ENCODE data around the gene RRP8. TPM values are rescaled to one million over a fixed set of nuclear protein-coding genes. Genes with fewer than 3 reads are reported as not detected.

RRP8 gene
- total and polyA plus RNA-seq, 9 of the 15 experiments (the other 6 are each of a cell fraction or from before 2014, with no cell fraction given) = 5.7 to 47.3 (median 32.6) TPM

DNA sequence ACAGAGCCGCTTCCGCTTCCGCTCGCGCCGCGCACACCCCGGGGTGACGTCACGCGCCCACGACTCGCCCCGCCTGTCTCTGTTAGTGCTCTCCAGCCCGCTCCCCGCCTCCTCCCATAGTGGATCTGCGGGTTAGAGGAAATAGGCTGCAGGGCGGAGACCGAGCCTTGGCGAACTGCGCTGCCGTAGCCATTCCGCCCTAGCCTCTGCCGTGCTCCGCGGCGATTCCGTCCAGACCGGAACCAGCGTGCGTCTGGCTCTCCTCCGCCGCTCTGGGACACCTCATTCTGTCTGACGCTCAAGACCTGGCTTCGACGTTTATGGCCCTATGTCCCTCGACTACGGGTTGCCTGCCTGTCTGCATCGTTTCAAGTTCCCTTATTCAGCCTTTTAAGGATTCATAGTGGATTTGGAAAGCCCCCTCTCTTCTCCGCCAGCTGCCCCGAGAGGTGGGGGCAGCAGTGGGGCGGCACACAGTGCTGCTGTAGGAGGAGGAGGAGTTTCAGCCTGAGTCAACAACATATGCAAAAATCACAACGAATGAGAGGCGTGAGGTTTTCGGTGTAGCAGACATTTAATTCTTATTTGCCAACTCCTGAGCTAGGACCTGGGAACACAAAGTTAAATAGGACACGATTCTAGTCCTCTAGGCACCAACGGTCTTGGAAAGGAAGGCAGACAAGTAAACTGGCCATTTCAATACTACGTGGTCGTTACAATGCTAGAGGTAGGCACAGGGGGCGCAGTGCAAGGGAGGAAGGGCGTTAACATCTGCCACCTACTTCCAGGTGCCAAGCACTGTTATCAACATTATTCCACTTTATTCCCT is 9.0 kb upstream of the RRP8 start, which contains the start of gene TAF10 (continued):
- TF ChIP-seq, protein P1, sequence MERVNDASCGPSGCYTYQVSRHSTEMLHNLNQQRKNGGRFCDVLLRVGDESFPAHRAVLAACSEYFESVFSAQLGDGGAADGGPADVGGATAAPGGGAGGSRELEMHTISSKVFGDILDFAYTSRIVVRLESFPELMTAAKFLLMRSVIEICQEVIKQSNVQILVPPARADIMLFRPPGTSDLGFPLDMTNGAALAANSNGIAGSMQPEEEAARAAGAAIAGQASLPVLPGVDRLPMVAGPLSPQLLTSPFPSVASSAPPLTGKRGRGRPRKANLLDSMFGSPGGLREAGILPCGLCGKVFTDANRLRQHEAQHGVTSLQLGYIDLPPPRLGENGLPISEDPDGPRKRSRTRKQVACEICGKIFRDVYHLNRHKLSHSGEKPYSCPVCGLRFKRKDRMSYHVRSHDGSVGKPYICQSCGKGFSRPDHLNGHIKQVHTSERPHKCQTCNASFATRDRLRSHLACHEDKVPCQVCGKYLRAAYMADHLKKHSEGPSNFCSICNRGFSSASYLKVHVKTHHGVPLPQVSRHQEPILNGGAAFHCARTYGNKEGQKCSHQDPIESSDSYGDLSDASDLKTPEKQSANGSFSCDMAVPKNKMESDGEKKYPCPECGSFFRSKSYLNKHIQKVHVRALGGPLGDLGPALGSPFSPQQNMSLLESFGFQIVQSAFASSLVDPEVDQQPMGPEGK (CRISPR knock-in tag; IDR thresholded peaks at IDR 0.05; ENCODE audit: borderline replicate concordance) = no peak
- TF ChIP-seq NFIC (IDR thresholded peaks at IDR 0.05) (peak; percentile 26; the same call in 1 of the 2 replicates), ZNF830 (CRISPR knock-in tag; IDR thresholded peaks at IDR 0.05) (peak; percentile 72; the same call in 1 of the 2 replicates), HNRNPLL (IDR thresholded peaks at IDR 0.05; ENCODE audit: low read depth, low read length, poor library complexity, severe bottlenecking) (peak; percentile 99)
- TF ChIP-seq, protein P2, sequence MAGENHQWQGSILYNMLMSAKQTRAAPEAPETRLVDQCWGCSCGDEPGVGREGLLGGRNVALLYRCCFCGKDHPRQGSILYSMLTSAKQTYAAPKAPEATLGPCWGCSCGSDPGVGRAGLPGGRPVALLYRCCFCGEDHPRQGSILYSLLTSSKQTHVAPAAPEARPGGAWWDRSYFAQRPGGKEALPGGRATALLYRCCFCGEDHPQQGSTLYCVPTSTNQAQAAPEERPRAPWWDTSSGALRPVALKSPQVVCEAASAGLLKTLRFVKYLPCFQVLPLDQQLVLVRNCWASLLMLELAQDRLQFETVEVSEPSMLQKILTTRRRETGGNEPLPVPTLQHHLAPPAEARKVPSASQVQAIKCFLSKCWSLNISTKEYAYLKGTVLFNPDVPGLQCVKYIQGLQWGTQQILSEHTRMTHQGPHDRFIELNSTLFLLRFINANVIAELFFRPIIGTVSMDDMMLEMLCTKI (IDR thresholded peaks at IDR 0.05; ENCODE audit: partially characterized antibody) = no peak
- TF ChIP-seq, protein P3, sequence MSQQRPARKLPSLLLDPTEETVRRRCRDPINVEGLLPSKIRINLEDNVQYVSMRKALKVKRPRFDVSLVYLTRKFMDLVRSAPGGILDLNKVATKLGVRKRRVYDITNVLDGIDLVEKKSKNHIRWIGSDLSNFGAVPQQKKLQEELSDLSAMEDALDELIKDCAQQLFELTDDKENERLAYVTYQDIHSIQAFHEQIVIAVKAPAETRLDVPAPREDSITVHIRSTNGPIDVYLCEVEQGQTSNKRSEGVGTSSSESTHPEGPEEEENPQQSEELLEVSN (IDR thresholded peaks at IDR 0.05; ENCODE audit: borderline replicate concordance in 1 of 2, extremely low read depth in 1 of 2, insufficient read depth in 1 of 2, insufficient read length in 1 of 2, low read depth in 1 of 2, low read length in 1 of 2, poor library complexity in 1 of 2, severe bottlenecking in 1 of 2) = peak; percentile 66 to 68
- TF ChIP-seq, protein P4, sequence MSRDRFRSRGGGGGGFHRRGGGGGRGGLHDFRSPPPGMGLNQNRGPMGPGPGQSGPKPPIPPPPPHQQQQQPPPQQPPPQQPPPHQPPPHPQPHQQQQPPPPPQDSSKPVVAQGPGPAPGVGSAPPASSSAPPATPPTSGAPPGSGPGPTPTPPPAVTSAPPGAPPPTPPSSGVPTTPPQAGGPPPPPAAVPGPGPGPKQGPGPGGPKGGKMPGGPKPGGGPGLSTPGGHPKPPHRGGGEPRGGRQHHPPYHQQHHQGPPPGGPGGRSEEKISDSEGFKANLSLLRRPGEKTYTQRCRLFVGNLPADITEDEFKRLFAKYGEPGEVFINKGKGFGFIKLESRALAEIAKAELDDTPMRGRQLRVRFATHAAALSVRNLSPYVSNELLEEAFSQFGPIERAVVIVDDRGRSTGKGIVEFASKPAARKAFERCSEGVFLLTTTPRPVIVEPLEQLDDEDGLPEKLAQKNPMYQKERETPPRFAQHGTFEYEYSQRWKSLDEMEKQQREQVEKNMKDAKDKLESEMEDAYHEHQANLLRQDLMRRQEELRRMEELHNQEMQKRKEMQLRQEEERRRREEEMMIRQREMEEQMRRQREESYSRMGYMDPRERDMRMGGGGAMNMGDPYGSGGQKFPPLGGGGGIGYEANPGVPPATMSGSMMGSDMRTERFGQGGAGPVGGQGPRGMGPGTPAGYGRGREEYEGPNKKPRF (IDR thresholded peaks at IDR 0.05; ENCODE audit: low read depth, low read length) = no peak
- TF ChIP-seq, protein P5, sequence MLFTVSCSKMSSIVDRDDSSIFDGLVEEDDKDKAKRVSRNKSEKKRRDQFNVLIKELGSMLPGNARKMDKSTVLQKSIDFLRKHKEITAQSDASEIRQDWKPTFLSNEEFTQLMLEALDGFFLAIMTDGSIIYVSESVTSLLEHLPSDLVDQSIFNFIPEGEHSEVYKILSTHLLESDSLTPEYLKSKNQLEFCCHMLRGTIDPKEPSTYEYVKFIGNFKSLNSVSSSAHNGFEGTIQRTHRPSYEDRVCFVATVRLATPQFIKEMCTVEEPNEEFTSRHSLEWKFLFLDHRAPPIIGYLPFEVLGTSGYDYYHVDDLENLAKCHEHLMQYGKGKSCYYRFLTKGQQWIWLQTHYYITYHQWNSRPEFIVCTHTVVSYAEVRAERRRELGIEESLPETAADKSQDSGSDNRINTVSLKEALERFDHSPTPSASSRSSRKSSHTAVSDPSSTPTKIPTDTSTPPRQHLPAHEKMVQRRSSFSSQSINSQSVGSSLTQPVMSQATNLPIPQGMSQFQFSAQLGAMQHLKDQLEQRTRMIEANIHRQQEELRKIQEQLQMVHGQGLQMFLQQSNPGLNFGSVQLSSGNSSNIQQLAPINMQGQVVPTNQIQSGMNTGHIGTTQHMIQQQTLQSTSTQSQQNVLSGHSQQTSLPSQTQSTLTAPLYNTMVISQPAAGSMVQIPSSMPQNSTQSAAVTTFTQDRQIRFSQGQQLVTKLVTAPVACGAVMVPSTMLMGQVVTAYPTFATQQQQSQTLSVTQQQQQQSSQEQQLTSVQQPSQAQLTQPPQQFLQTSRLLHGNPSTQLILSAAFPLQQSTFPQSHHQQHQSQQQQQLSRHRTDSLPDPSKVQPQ (CRISPR knock-in tag; IDR thresholded peaks at IDR 0.05; ENCODE audit: borderline replicate concordance) = no peak
- TF ChIP-seq, protein P6, sequence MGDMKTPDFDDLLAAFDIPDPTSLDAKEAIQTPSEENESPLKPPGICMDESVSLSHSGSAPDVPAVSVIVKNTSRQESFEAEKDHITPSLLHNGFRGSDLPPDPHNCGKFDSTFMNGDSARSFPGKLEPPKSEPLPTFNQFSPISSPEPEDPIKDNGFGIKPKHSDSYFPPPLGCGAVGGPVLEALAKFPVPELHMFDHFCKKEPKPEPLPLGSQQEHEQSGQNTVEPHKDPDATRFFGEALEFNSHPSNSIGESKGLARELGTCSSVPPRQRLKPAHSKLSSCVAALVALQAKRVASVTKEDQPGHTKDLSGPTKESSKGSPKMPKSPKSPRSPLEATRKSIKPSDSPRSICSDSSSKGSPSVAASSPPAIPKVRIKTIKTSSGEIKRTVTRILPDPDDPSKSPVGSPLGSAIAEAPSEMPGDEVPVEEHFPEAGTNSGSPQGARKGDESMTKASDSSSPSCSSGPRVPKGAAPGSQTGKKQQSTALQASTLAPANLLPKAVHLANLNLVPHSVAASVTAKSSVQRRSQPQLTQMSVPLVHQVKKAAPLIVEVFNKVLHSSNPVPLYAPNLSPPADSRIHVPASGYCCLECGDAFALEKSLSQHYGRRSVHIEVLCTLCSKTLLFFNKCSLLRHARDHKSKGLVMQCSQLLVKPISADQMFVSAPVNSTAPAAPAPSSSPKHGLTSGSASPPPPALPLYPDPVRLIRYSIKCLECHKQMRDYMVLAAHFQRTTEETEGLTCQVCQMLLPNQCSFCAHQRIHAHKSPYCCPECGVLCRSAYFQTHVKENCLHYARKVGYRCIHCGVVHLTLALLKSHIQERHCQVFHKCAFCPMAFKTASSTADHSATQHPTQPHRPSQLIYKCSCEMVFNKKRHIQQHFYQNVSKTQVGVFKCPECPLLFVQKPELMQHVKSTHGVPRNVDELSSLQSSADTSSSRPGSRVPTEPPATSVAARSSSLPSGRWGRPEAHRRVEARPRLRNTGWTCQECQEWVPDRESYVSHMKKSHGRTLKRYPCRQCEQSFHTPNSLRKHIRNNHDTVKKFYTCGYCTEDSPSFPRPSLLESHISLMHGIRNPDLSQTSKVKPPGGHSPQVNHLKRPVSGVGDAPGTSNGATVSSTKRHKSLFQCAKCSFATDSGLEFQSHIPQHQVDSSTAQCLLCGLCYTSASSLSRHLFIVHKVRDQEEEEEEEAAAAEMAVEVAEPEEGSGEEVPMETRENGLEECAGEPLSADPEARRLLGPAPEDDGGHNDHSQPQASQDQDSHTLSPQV (IDR thresholded peaks at IDR 0.05) = no peak; the same call in 1 of the 2 replicates

Measured in K562 (cell line).